Activated T-helper 1 cell treated with anti-CD3 and anti-CD28 coated beads, Interleukin-12 subunit alpha, Interleukin-12 subunit beta, Interleukin-2, Interleukin-4 antibody, amounts not matched to agents 30 ng/mL and 10 ng/mL and 1 ng/mL, durations not matched to agents 14 hours and 24 hours and 36 hours (primary cell): Measurements from ENCODE around the gene OR51I1. TPM values are rescaled to one million over a fixed set of nuclear protein-coding genes. Genes with fewer than 3 reads are reported as not detected.

Source experiments
- DNase-seq: peaks from one replicate; pipeline ENCODE4 v3.0.0; 2021; ENCODE audit warnings: low spot score
- H3K27ac Mint-ChIP-seq: one replicate; pipeline ENCODE4 v1.8.0; 2021; ENCODE audit warnings: mild to moderate bottlenecking, mixed read lengths
- H3K27me3 Mint-ChIP-seq: one replicate; pipeline ENCODE4 v1.8.0; 2022; ENCODE audit warnings: mild to moderate bottlenecking, moderate library complexity, mixed read lengths; ENCODE audit not compliant: insufficient read depth
- H3K36me3 Mint-ChIP-seq: one replicate; pipeline ENCODE4 v1.8.0; 2021; ENCODE audit warnings: low read depth, mixed read lengths
- H3K4me1 Mint-ChIP-seq: one replicate; pipeline ENCODE4 v1.8.0; 2021; ENCODE audit warnings: low read depth, mixed read lengths
- H3K4me3 Mint-ChIP-seq: one replicate; pipeline ENCODE4 v1.8.0; 2021; ENCODE audit warnings: mild to moderate bottlenecking, moderate library complexity, mixed read lengths
- H3K9me3 Mint-ChIP-seq: one replicate; pipeline ENCODE4 v1.8.0; 2021; ENCODE audit warnings: mixed read lengths
- intact Hi-C: fragments of 100-400 bp; cut with micrococcal nuclease; formaldehyde crosslinking; loops from one replicate; pipeline ENCODE4 v1.15.1; 2024
- total RNA-seq: library from RNA; stranded (reverse); gene quantifications from 2 replicates; pipeline ENCODE4 v1.2.3, GENCODE V29; 2022

Gene OR51I1, protein sequence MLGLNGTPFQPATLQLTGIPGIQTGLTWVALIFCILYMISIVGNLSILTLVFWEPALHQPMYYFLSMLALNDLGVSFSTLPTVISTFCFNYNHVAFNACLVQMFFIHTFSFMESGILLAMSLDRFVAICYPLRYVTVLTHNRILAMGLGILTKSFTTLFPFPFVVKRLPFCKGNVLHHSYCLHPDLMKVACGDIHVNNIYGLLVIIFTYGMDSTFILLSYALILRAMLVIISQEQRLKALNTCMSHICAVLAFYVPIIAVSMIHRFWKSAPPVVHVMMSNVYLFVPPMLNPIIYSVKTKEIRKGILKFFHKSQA
- not detected in 2 replicates for total RNA-seq

DNA sequence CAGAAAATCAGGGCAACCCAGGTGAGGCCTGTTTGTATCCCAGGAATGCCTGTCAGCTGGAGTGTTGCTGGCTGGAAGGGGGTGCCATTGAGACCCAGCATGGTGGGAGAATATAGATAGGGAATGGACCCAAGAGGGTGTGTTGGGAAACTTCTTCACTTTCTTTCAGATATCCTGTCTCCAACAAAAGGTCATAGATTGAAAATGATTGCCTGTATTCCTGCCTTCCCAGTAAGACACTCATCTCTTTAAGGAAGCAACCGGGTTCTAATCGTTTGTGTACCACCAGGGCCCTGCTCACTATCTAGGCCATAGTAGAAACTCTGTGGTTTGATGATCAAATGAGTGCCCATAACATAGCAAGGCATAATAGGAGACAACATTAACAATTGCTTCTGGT, at the start of gene OR51I1:
Gene OR51I1, minus strand, starts transcription at position 101 of the 400 bp plus-strand sequence. Its CDS starts 0 bp downstream, at position 101.
- DNase-seq: no peak
- peaks cover 9% of the 10 kb centered on the region for H3K27me3 Mint-ChIP-seq
- intact Hi-C loops: no loop called here
- H3K4me1 Mint-ChIP-seq: no peaks in the 10 kb centered on the region
- no peaks in the 10 kb centered on the region for H3K36me3 Mint-ChIP-seq
- no peak within 1 kb of the TSS for H3K27ac Mint-ChIP-seq
- no peaks in the 10 kb centered on the region for H3K9me3 Mint-ChIP-seq
- no peak within 1 kb of the TSS for H3K4me3 Mint-ChIP-seq

GRCh38 chr11:5489576-5490357, 48.5 kb upstream of the OR51I1 start:
- Mint-ChIP-seq H3K27me3 (peaks cover 7% of the 10 kb centered on the region), H3K36me3 (no peaks in the 10 kb centered on the region), H3K4me1 (peaks cover 4% of the 10 kb centered on the region), H3K27ac (no peak overlapping the region), H3K4me3 (no peak overlapping the region), H3K9me3 (no peaks in the 10 kb centered on the region)
- intact Hi-C loops: no loop called here
- no peak for DNase-seq

GRCh38 chr11:5488798-5489399, 47.6 kb upstream of the OR51I1 start:
- Mint-ChIP-seq H3K27me3 (peaks cover 7% of the 10 kb centered on the region), H3K27ac (no peak overlapping the region), H3K4me1 (peaks cover 4% of the 10 kb centered on the region), H3K36me3 (no peaks in the 10 kb centered on the region), H3K4me3 (no peak overlapping the region), H3K9me3 (no peaks in the 10 kb centered on the region)
- DNase-seq: no peak
- intact Hi-C loops: no loop called here

- intact Hi-C loops: no loop called here
- H3K27me3 Mint-ChIP-seq: peaks cover 7% of the 10 kb centered on the region
- H3K9me3 Mint-ChIP-seq: no peaks in the 10 kb centered on the region
- peaks cover 4% of the 10 kb centered on the region for H3K4me1 Mint-ChIP-seq
- no peak within 1 kb of the TSS for H3K4me3 Mint-ChIP-seq
- no peaks in the 10 kb centered on the region for H3K36me3 Mint-ChIP-seq
- no peak for DNase-seq
- H3K27ac Mint-ChIP-seq: no peak within 1 kb of the TSS
These were observed 47.1 kb upstream of the OR51I1 start, which contains the start of gene OR52D1 for GRCh38 chr11:5488385-5488784. Gene OR52D1, plus strand, starts transcription at chr11:5488685. Its CDS starts 22 bp downstream, at chr11:5488707.

GRCh38 chr11:5486421-5486820, 45.1 kb upstream of the OR51I1 start:
- no peak overlapping the region for H3K27ac Mint-ChIP-seq
- no peak overlapping the region for H3K4me3 Mint-ChIP-seq
- H3K36me3 Mint-ChIP-seq: no peaks in the 10 kb centered on the region
- no peaks in the 10 kb centered on the region for H3K9me3 Mint-ChIP-seq
- intact Hi-C loops: no loop called here
- peaks cover 7% of the 10 kb centered on the region for H3K27me3 Mint-ChIP-seq
- DNase-seq: no peak
- peaks cover 4% of the 10 kb centered on the region for H3K4me1 Mint-ChIP-seq

- Mint-ChIP-seq H3K4me1 (peaks cover 4% of the 10 kb centered on the region), H3K27me3 (peaks cover 7% of the 10 kb centered on the region), H3K36me3 (no peaks in the 10 kb centered on the region), H3K4me3 (no peak overlapping the region), H3K27ac (no peak overlapping the region), H3K9me3 (no peaks in the 10 kb centered on the region)
- no peak for DNase-seq
- intact Hi-C loops: no loop called here
These were observed 44.7 kb upstream of the OR51I1 start for GRCh38 chr11:5486003-5486402.

DNA sequence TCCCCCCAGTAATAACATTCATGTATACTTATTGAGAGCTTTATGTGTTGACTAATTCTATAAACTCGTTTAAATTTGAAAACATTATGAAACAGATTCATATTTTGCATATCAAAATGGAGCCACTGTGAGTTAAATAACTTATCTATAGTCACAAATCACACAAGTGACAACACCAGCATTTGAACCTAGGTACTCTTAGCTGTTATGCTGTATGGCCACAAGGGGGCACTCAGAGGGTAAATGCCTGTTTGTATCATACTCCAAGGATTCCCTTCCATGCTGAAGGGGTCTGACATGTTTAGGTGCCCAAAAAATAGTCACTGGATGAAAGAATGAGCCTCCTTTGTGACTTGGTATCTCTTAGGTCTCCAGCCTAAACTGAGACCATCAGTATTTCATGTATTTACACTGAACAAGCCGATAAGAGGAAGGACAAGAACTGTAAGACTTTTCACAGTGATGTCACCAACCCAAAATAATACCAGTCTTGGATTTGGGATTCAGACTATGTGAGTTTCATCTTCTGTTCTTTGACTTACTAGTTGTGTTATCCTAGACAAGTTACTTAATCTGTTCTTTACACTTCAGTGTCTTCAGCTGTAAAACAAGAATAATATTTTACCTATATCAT, 35.0 kb upstream of the OR51I1 start:
- no peak overlapping the region for H3K27ac Mint-ChIP-seq
- intact Hi-C loops: loop anchor here (1.0 kb wide), 2 partner anchors 332 to 415 kb away; partner anchors contain the start of gene OR52N2
- H3K4me3 Mint-ChIP-seq: no peak overlapping the region
- no peaks in the 10 kb centered on the region for H3K36me3 Mint-ChIP-seq
- DNase-seq: peak; percentile 4
- no peaks in the 10 kb centered on the region for H3K4me1 Mint-ChIP-seq
- H3K9me3 Mint-ChIP-seq: no peaks in the 10 kb centered on the region
- H3K27me3 Mint-ChIP-seq: peaks cover 6% of the 10 kb centered on the region

DNA sequence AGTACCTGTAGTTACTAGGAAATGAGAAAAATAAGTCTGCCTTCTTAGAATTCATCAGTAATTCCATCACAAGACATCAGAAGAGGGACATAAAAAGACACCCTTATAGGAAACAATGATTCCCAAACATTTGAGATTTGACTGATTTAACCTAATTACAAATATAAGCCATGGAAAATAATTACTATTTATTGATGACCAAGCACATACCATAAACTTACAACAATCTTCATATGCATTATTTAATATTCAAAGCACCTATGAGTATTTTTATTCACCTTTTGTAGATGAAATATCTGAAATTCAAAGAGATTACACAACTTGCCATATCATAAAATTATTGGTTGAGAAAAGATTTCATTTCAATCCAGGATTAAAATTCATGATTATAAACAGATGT, 32.6 kb upstream of the OR51I1 start:
- H3K27me3 Mint-ChIP-seq: peaks cover 6% of the 10 kb centered on the region
- intact Hi-C loops: loop anchor here (5.0 kb wide), 1 partner anchor 238 kb away; no protein-coding TSS in a partner anchor
- no peaks in the 10 kb centered on the region for H3K4me1 Mint-ChIP-seq
- H3K9me3 Mint-ChIP-seq: no peaks in the 10 kb centered on the region
- no peak for DNase-seq
- H3K36me3 Mint-ChIP-seq: no peaks in the 10 kb centered on the region
- H3K27ac Mint-ChIP-seq: no peak overlapping the region
- no peak overlapping the region for H3K4me3 Mint-ChIP-seq

DNA sequence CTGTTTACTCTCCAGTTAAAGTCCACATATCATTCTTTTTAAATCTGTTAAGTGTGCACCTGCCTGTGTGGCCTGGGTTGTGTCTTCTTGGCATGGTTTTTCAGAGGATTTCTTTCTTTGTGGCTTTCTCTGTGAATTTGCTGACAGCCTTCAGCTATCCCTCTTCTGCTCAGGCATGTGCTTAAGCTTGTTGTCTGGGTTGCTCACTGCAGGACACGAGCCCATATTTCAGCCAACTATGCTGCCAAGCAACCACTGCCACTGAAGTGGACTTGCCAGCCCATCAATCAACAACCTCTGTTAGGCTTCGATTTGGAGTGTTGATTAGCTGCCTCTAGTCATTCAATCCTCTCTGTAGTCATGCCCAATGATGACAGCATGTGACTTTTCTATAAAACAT, 26.2 kb upstream of the OR51I1 start:
- H3K36me3 Mint-ChIP-seq: no peaks in the 10 kb centered on the region
- no peaks in the 10 kb centered on the region for H3K27me3 Mint-ChIP-seq
- intact Hi-C loops: no loop called here
- no peak for DNase-seq
- H3K4me1 Mint-ChIP-seq: no peaks in the 10 kb centered on the region
- H3K27ac Mint-ChIP-seq: no peak overlapping the region
- no peaks in the 10 kb centered on the region for H3K9me3 Mint-ChIP-seq
- no peak overlapping the region for H3K4me3 Mint-ChIP-seq

GRCh38 chr11:5460983-5461621, 19.8 kb upstream of the OR51I1 start:
- H3K27ac Mint-ChIP-seq: no peak overlapping the region

DNA sequence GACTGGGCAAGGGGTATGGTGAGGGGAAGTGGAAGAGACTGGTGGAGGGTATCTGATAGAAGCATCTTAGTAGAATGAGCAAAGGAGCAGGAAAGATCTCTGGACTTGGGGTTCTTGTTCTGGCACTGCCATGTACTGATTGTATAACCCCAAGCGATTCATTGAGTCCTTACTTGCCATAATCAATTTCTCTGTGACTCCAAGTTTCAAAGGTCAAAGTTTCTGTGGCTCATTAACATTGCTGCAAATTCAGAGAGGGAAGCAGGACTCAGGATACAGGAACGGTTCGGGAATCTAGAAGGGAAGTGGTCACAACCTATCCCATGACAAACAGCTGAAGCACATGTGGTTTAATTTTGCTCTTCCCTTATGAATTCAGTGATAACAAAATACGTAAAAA, 8.1 kb upstream of the OR51I1 start:
- Mint-ChIP-seq H3K4me3 (no peak overlapping the region), H3K36me3 (no peaks in the 10 kb centered on the region), H3K27me3 (peaks cover 5% of the 10 kb centered on the region), H3K9me3 (no peaks in the 10 kb centered on the region), H3K27ac (no peak overlapping the region), H3K4me1 (no peaks in the 10 kb centered on the region)
- intact Hi-C loops: no loop called here
- DNase-seq: no peak

More at GRCh38 chr11:5460983-5461621, 19.8 kb upstream of the OR51I1 start:
- Mint-ChIP-seq H3K4me3 (no peak overlapping the region), H3K9me3 (no peaks in the 10 kb centered on the region), H3K4me1 (no peaks in the 10 kb centered on the region), H3K36me3 (no peaks in the 10 kb centered on the region), H3K27me3 (peaks cover 5% of the 10 kb centered on the region)
- intact Hi-C loops: no loop called here
- DNase-seq: no peak

- Mint-ChIP-seq H3K4me3 (no peak within 1 kb of the TSS), H3K27ac (no peak within 1 kb of the TSS), H3K4me1 (no peaks in the 10 kb centered on the region), H3K9me3 (no peaks in the 10 kb centered on the region), H3K27me3 (peaks cover 5% of the 10 kb centered on the region), H3K36me3 (no peaks in the 10 kb centered on the region)
- intact Hi-C loops: no loop called here
- DNase-seq: no peak
These were observed 7.7 kb upstream of the OR51I1 start, which contains the start of gene OR51I2 for GRCh38 chr11:5449023-5449422. Gene OR51I2, plus strand, starts transcription at chr11:5449323. Its CDS starts 4,166 bp downstream, at chr11:5453489.
